RPMI7951 (cell line): ENCODE measurements around the gene SLITRK3. TPM values are rescaled to one million over a fixed set of nuclear protein-coding genes. Genes with fewer than 3 reads are reported as not detected.
A peak's percentile ranks its signal among the peaks of the same experiment; 100 is the strongest.
"Not testable (repeated sequence)": the region's sequence is repeated elsewhere in the genome, so short reads cannot be mapped to it uniquely, and the experiment has no call there.

Experiments
- DNase-seq: peaks from one replicate; pipeline ENCODE4 v3.0.0-alpha.2; 2012; ENCODE audit warnings: low read depth
- total RNA-seq: library from RNA; depleted of rRNA; stranded (reverse); fragments of >200 nt; shearing (Covaris generic); gene quantifications from 2 replicates; pipeline ENCODE4 v1.2.3, GENCODE V29; 2014; rRNA removed

The SLITRK3 gene
- total RNA-seq, 1 experiment from 2014 or later = not detected

DNA sequence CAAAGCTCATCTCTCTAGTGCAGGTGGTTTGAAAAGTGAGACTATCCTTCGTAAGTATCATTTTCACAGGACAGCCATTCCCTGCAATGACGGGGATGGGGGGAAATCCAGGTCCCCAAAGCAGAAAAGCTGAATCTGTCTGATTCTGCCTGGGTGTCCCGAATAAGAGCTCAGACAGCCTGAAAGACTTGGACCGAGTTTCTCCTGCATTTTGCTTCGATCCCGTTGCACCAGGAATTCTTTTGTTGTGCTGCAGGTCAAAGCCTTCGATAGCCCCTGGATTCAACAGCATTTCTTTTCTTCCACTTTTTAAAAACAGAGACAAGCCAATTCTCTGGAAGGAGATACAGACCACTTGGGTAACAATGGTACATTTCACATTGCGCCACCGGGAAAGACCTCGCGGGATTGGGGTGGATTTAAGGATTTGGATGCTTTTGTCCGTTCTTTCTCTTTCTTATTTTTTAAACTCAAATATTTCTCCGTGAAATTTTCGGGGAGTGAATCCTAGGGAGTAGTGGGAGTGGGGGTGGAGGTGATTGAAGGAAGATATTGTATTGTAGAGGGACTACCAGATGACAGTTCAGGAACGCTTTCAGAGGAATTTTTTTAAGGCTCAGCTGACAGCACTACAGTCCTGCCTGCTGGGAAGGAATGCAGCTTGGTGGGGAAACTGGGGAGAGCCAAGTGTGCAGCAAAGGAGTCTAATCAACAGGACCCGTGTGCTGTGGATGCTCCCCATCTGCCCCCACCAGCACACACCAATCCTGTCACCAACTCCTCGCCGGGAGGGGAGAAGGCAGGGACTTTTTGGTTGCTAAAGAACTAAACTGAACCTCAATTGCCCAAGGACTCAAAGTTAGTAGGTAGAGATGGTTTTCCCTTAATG, 2.6 kb downstream of the SLITRK3 start:
- DNase-seq = no peak

DNA sequence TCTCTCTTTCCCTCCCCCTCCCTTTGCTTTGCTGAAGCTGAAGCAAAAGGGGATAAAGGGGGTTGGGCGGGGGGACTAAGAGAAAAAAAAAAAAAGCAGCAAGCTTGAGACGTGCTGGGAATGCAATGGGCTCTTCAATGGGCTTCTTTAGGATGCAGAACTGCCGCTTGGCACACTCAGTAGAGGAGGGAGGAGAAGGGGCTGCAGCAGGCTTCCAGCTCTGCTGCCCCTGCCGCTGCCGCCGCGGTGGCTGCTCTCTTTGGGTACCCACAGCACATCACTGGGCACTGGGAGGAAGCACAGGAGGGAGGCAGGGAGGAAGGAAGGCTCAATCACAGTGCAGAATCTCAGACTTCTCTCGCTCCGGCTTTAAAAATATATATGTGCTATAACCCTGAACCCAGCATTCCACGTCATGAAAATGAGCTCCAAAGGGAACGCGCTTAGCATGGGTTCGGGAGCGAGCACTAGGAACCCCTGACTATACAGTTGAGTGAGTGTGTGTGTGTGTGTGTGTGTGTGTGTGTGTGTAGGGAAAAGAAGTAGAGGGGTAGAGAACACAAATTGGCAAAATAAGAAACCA, 3.5 kb downstream of the SLITRK3 start:
- DNase-seq = no peak

DNA sequence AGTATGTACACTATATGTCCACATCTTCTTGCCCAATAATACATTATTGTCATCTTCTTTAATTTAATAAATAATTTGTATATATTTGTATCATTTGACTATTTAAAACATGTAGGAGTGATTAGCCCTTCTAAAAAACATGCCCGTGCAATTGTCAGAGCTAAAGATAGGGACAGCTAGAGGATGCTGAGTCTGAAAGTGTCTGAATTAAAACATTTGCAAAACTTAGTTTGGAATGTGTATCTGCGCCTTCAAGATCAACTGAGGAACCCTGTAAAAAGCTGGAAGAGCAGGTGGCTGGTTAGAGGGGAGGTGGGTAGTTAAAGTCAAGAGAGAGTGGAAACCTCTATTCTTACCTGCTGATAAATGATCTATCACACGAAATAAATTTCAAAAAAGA, 4.7 kb downstream of the SLITRK3 start:
- DNase-seq = no peak

DNA sequence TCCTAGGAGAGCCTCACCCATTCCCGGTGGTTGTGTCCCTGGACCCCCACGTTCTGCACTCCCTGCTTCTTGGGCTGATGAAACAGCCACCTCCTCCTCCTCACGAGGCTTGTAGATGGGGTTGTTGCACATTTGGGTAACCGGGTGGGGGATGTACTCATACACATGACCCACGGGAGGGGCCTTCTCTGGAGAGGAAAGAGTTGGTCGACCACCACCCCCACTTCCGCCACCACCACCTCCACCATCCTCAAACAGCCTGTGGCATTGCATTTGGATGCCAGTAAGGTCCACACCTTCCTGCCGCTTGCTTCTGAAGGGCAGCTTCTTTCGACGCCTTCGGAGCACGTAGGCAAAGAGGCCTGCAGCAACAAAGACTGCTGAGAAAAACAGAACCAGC, 7.7 kb downstream of the SLITRK3 start:
- DNase-seq = no peak

DNA sequence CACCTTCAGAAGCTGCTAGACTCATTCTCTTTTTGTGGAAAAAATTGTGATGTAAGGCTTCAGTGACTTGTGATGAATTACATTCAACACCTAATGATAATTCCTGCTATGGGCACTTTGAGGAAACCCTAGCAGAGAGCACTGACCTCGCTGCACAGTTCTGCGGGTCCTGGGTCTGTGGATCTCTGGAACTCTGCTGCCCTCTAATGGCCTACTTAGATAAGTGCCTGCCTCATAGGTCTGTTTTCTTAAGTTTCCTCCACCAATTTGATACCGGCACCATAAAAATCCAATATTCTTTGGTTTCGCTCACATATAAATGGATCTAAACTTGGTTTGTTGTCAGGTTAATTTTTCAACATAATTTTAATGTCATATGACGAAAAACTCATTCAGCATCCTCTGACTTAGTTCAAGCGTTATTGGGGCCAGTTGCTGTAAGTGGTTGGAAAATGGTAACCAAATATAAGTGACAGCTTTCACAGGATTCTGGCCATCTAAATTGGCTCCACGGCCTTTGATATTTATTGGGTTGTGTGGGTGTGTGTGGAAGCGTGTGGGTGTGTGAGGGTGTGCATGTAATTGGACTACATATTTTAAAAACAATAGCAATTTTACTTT, 10.4 kb downstream of the SLITRK3 start:
- DNase-seq = peak; percentile 50

DNA sequence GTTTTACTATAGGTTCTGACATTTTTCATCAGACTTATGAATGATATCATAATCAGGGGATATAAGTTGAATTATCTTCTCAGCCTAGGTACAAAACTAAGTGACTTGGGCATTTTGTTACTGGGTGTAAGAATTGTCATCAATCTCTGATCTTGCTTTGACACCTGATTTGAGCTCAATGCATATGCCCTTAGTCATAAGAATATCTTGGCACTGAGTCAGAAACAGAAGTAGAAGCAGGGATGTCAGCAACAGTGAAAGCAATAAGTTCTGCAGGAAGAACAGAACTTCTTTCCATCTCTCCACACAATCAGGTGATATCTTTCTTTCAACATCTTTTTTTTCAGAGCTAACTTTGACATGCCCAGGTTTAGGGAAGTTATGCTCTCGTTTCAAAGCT, 14.6 kb downstream of the SLITRK3 start:
- DNase-seq = no peak

DNA sequence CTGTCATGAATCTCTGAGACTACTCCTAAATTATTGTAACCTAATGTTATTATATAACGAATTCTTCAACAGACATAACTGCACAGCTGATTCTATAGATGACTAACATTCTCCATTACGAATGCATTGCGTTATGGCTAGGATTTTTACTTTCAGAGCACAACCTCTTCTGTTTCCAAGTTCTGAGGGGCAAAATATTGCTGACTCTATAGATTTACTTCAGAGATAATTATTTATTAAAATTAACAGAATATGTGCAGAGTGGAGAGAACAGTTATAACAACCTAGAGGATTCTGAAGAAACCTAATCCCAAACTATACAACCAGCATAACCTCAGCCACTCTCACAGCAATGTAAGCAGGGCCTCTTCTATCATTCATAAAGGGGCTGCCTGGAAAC, 25.9 kb downstream of the SLITRK3 start:
- DNase-seq = no peak

DNA sequence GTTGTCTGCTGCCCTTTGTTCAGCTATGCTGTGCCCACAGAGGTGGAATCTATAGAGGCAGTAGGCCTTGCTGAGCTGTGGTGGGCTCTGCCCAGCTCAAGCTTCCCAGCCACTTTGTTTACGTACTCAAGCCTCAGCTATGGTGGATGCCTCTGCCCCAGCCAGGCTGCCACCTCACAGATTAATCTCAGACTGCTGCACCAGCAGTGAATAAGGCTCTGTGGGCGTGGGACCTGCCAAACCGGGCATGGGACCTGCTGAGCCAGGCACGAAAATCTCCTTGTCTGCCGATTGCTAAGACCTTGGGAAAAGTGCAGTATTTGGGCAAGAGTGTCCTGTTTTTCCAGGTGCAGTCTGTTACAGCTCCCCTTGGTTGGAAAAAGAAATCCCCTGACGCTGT, 26.8 kb downstream of the SLITRK3 start:
- DNase-seq = no peak

DNA sequence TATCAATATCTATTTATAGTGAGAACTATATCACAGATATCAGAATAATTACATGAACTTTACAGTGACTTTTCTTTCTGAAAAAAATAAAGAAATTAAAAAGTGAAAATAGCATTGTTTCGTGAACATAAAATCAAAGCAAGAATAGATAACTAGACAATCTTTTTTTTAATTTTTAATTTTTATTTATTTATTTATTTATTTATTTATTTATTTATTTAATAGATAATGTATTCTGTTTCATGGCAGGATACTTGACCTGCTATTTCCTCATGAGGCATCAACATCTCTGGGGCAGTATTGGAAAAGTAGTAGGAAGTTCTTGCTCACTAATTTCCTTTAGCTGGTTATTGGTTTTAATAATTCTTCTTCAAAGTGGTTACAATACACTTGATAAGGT, 33.3 kb downstream of the SLITRK3 start:
- no peak for DNase-seq

DNA sequence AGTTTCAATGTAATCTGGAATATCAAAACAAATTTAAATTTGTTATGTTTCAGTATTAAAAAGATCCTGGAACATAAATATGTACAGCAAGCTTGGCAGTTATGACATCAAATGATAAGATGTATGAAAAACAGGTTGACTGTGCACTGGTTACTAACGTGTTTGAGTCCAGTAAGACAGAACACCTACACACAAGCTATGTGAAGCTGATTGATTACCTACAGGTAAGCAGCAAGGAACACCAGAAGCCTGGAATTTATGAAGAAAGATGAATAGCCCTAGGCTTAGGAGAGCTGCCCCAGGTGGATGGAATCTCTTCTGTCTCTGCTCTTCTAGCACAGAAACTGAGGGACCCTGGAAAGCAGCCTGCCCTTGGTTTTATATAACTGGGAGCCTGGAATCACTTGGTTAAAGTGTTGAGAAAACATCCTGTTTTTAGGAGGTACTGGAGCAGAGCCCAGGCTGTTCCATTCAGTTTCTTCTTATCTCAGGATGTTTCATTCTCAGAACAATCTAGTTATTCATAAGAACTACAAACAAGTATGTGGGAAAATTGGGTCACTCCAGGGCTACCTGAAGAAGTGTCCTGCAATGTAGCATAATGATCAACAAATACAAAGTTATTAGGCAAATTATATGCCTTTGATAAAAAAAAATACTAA, 36.3 kb downstream of the SLITRK3 start:
- DNase-seq = no peak

DNA sequence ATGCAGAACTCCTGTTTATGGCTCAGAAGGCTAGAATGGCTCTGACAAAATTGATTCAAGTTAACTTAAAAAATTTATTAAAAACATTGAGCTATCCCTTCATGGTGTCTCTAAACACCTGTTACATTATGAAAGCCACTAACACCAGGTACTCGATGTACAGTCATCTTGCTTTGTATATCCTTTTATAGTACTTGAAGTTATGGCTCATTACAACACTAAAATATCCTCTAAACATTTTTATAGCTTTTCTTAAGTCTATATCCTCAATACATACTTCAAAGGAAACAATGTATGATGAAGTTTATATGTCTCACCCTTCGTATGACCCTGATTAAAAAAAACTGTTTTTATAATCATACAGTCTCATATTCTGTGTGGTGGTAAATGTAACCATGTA, 38.2 kb downstream of the SLITRK3 start:
- no peak for DNase-seq

DNA sequence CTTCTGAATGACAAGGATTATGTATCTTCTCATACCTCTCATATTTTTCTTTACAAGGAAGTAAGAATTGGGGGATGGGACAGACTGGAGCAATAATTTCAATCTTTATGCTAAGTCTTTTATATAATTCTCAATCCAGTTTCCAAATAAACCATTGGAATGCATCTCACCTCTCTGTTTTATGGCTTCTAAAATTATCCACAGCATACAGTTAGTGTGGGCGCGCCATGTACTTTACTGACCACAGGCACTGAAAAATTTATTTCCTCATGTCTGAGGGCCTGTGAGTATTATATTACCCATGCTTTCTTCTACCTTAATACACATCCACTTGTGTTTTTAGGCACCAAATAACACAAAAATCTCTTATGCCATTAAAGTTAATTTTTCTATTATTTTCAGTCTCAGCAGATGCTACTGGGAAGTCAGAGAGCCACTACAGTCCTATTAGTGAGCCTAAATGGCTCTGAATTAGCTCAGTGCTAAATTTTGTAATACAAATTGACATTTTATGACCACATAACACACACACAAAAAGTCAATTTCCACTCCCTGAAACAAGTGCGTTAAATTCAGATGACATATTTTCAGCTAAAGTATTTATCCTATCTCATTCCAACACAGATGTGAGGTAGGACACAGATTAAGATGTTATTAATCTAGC, 39.3 kb downstream of the SLITRK3 start:
- DNase-seq = no peak

DNA sequence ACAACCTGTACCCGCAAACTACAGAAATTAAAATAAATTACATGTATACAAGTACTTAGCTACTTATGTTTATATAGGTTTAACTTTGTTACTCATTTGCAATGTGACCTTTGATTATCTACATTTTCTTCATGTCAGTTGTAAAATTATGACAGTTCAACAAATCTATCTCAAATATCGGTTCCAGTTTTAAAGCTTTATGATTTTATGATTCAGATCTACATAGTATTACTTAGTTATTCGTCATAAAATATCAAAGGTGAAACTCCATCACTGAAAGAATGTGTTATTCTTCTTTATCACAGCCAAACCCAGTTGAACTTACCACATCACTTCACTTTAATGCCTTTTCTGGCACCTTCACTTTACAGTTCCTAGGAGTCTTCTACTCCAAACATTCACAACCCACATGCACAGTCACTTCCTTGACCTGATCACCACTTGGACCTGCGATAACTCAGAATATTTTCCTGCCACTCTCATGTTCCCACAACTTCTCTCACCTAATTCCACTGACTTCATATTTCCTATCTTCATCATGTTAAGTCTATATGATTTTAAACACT, 47.2 kb downstream of the SLITRK3 start:
- DNase-seq = no peak

DNA sequence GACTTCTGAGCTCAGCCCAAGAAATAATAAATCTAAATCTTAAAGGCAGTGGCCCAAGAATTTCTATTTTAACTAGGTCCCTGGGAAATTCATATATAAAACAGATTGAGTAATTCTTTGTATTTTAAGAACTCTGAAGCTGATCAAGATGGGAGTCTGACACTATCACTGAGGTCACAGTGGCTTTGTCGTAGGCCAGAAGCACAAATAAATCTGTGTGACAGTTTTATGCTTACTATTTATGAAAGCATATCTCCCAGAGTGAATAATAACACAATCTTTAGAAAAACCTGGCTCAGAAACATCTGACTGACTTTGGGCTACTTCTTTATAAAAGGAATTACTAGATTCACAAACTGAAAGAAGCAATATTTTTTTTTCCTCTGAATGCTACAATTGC, 51.9 kb downstream of the SLITRK3 start:
- no peak for DNase-seq

DNA sequence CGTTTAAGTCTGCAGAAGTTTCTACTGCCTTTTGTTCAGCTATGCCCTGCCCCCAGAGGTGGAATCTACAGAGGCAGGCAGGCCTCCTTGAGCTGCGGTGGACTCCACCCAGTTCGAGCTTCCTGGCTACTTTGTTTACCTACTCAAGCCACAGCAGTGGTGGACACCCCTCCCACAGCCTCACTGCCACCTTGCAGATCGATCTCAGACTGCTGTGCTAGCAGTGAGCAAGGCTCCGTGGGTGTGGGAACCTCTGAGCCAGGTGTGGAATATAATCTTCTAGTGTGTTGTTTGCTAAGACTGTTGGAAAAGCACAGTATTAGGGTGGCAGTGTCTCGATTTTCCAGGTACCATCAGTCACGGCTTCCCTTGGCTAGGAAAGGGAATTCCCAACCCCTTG, 56.3 kb downstream of the SLITRK3 start:
- not testable (repeated sequence) for DNase-seq

Other genes starting within 250 kb of the SLITRK3 start
- gene SI, start 117.9 kb downstream of the SLITRK3 start, total RNA-seq = not detected in 2 replicates